Measurements from ENCODE around the gene PLXNA2.

The PLXNA2 gene

GRCh38 chr1:208118841-208119606, 125.2 kb downstream of the PLXNA2 start:
- no peak for TF ChIP-seq CTCF (IDR thresholded peaks at IDR 0.05; ENCODE audit: insufficient read depth, low read length, missing control alignments)
- H3K4me3 ChIP-seq (ENCODE audit: low read depth, low read length), result no peak overlapping the region
- POLR2A ChIA-PET, result interaction anchor here (0.6 to 1.0 kb wide), 3 partner anchors 8 to 32 kb away, joined by 3 read pairs; no protein-coding TSS in a partner anchor
- CTCF ChIA-PET, result interaction anchor here (1.0 to 5.8 kb wide), 9 partner anchors 10 to 126 kb away, joined by 3 to 59 read pairs (median 4); partner anchors contain the start of gene PLXNA2
- no peak for DNase-seq (ENCODE audit: low read depth, low spot score)

GRCh38 chr1:208118306-208118705, 125.9 kb downstream of the PLXNA2 start:
- H3K4me3 ChIP-seq (ENCODE audit: low read depth, low read length), result no peak overlapping the region
- POLR2A ChIA-PET, result interaction anchor here (0.7 to 1.0 kb wide), 2 partner anchors 13 to 33 kb away, joined by 3 read pairs; no protein-coding TSS in a partner anchor
- DNase-seq (ENCODE audit: low read depth, low spot score), result no peak
- CTCF ChIA-PET, result interaction anchor here (1.0 to 1.8 kb wide), 3 partner anchors 11 to 31 kb away, joined by 3 to 17 read pairs (median 4); no protein-coding TSS in a partner anchor
- no peak for TF ChIP-seq CTCF (IDR thresholded peaks at IDR 0.05; ENCODE audit: insufficient read depth, low read length, missing control alignments)

- CTCF ChIA-PET, result interaction anchor here (1.0 to 1.8 kb wide), 3 partner anchors 11 to 31 kb away, joined by 3 to 17 read pairs (median 4); no protein-coding TSS in a partner anchor
- POLR2A ChIA-PET, result interaction anchor here (1.0 kb wide), 1 partner anchor 13 kb away, joined by 3 read pairs; no protein-coding TSS in a partner anchor
Measured at GRCh38 chr1:208117826-208118225, 126.4 kb downstream of the PLXNA2 start.

GRCh38 chr1:208117409-208117808, 126.8 kb downstream of the PLXNA2 start:
- no peak overlapping the region for H3K4me3 ChIP-seq (ENCODE audit: low read depth, low read length)
- no peak for DNase-seq (ENCODE audit: low read depth, low spot score)
- POLR2A ChIA-PET, result no interaction called here
- CTCF ChIA-PET, result interaction anchor here (1.8 kb wide), 1 partner anchor 14 kb away, joined by 17 read pairs; no protein-coding TSS in a partner anchor
- no peak for TF ChIP-seq CTCF (IDR thresholded peaks at IDR 0.05; ENCODE audit: insufficient read depth, low read length, missing control alignments)

More at GRCh38 chr1:208117826-208118225, 126.4 kb downstream of the PLXNA2 start:
- no peak for TF ChIP-seq CTCF (IDR thresholded peaks at IDR 0.05; ENCODE audit: insufficient read depth, low read length, missing control alignments)
- no peak overlapping the region for H3K4me3 ChIP-seq (ENCODE audit: low read depth, low read length)
- no peak for DNase-seq (ENCODE audit: low read depth, low spot score)

- POLR2A ChIA-PET, result no interaction called here
Measured at GRCh38 chr1:208115924-208116640, 128.1 kb downstream of the PLXNA2 start.

More at GRCh38 chr1:208115924-208116640, 128.1 kb downstream of the PLXNA2 start:
- H3K4me3 ChIP-seq (ENCODE audit: low read depth, low read length), result no peak overlapping the region
- CTCF ChIA-PET, result interaction anchor here (1.3 to 6.9 kb wide), 4 partner anchors 15 to 129 kb away, joined by 4 to 74 read pairs (median 20); partner anchors contain the start of gene PLXNA2
- DNase-seq (ENCODE audit: low read depth, low spot score), result no peak
- no peak for TF ChIP-seq CTCF (IDR thresholded peaks at IDR 0.05; ENCODE audit: insufficient read depth, low read length, missing control alignments)
